GM18868 (cell line): Measurements from ENCODE around the gene TMPRSS7.
A peak's percentile ranks its signal among the peaks of the same experiment; 100 is the strongest.

ENCODE experiments used
- ATAC-seq: cut with Tn5 transposase; IDR thresholded peaks from one replicate; pipeline ENCODE4 v1.9.1; 2021; ENCODE audit warnings: mild to moderate bottlenecking, moderate library complexity; ENCODE audit not compliant: unreplicated experiment

TMPRSS7 gene

DNA sequence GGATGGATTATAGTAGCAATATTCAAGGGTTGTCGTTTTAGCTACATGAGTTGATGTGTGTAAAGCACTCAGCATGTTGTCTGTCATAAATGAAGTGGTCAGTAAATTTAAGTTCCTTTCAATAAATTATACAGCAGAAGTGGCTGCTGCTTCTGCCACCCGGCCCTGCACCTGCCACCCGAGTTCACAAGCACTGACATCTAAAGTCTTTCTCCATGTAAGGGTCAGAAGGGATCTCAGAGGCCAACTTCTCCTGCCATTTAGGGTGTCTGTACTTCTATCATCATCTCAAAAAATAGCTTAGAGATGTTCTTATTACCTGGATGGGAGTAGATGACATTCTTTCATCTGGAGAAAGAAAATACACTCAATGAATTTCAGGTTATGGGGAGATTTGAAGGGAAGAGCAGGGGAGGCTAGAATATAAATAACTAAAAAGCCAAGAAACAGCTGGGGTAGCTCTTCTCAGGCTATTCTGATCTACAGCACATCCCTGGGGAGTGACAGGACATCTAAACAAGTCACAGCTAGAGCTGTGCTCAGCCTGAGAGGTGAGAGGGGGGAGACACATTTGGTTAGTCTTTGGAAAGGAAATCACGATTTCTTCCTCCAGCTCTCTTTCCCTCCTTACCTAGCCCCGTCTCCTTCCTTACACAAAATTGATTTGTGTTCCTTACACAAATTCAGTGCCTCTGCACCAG, 90.5 kb downstream of the TMPRSS7 start:
- ATAC-seq, result no peak

DNA sequence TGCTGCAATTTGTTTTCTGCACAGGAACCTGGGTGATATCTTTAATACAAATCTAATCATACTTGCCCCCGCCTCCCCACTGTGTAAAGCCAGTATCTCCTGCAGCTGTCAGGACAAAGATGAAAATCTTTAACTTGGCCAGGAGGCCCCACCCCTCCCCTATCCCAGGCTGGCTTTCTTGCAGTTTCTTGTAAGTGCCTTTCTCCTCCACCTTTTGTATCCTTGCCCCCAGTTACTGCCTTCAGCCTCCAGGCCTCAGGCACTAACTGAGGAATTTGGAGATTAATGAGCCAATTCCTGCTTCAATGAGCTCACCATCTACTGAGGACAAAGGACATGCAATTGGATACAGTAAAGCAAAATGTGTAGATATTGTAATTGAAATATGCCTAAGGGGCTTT, 92.0 kb downstream of the TMPRSS7 start:
- ATAC-seq, result no peak

DNA sequence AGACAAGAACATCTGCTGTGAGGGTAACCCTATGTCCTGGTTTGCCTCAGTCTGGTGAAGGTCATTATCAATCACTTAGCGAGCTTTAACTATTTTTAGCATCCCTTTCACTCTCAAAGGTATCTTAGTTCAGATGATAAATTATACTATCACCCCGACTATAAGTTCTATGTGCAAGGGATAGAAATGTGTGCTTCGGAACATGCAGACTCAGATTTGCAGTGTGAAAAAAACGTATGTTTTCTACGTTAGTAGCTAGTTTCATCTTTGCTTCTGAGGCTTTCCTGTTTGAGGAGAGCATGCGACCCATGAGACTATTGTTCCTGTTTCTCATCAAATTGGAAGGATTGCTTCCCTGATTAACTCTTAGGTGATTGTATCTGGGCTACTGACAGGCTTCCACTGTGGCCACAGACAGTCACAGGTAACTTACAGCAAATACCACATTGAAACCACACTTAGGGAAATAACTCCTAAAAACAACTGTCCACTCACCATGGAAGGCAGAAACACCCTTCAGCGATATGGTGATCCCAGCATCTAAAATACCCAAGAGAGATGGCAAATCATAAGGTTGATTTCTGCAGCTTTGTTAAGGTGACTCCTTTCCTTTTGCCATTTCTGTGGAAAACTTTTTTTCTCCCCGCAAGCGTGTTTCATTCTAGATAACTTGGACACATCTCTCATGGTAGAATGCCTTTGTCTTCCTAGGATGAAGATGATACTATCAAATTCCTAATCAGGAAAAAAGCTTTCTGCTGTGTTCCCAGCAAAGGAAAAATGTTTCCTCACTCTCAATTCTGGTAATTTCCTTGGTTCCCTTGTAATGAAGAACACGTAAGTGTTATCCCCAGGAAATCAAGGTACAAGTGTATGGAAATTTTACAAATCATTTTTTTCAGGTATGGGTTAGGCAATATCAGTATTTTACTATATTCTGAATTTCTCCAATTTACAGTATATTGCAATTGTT, 93.3 kb downstream of the TMPRSS7 start:
- ATAC-seq, result no peak

DNA sequence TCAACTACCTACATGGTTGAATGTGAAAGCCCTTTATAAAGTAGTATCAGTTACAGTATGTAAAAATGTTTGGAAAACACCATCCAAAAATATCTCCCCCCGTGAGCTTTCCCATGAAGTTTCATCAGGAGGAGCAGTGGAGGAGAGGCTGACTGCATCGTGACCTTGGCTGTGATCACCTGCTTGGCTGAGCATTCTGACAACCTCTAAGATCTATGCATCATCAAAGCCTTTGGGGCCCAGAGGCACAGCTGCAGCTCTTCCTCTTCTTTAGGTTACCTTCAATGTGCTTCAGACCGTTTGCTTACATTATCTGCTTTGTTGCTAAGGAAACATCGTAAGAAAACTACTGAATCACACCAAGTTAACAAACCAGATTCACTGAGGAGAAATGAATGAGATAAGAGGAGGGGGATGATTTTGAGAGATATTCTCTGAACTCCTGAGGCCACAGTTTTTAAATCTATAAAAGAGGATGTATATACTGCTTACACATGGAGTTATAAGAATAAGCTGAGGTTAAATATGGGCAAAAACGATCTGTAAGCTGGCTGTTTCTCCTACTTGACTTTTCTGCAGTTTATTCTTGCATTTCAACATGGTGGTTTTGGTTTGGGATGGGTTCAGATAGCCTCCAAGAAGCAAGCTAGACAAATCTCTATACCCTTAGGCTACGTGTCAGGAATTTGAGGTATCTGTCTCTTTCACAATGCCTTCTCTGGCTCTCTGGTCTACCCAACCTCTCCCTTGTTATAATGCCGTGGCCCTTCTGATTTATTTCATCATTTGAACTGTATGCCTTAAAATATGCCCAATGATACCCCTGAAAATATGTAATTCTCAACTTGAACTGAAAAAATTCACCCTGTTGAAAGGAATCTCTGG, 94.5 kb downstream of the TMPRSS7 start:
- ATAC-seq, result peak; percentile 53

DNA sequence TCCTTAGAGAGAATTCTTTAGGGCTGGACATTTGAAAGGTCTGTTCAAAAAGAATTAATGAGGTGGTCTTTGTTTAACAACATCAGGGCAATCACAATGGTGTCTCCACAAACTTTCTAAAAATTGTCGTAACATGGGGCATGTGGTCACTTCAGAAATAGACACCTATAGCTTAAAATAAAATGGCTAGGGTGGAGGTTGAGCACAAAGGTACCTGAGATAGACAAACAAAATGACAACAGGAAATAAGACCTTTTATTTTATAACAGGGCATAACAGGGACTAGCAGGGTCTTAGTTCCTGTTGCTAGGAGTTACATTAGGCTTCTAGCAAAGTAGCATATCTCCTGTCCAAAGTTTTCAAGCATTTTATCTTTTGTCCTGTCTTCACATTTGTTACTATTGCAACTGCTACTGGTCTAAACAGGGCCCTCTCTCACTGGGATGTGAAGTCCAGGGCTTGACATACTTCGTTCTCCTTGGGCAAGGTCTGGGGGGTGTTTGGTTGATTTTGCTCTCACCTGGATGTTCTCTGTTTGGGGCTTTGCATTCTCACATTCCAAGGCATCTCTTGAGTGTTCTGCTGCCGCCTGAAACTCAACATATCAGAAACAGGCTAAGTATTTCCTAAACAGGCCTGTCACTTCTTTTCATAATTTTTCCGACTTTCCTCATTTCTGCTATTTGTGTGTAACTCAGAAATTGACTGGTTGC, 95.5 kb downstream of the TMPRSS7 start:
- no peak for ATAC-seq

DNA sequence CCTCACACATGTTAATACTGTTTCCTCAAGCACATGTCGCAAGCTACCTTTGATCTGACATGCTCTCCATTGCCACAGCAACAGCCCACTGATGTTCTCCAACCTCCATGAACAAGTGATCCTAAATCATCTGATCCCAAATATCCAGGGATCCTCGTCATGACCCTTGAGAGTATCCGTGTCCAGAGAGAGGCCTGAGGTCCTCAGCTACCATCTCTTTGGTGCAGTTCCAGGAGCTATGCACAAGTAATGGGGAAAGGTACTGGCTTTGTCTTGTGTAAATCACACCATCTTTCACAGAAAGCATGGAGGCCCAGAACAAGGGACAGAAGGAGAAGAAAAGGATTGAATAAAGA, 96.1 kb downstream of the TMPRSS7 start:
- no peak for ATAC-seq
